ENCODE data around the gene ACP7. TPM values are rescaled to one million over a fixed set of nuclear protein-coding genes. Genes with fewer than 3 reads are reported as not detected.

The ACP7 gene
- total and polyA plus RNA-seq, 2 experiments from 2014 or later = 0.27 to 0.45 TPM

- no peak overlapping the region for H2AFZ ChIP-seq
- ATAC-seq (no peak), DNase-seq (ENCODE audit: low spot score) (no peak)
- no peak overlapping the region for H3K27ac ChIP-seq (ENCODE audit: low read depth)
- H3K4me1 ChIP-seq (ENCODE audit: insufficient read depth) = peaks cover 17% of the 10 kb centered on the region
- TF ChIP-seq ZNF114 (CRISPR knock-in tag; IDR thresholded peaks at IDR 0.05) (no peak), EZH2 (IDR thresholded peaks at IDR 0.05; ENCODE audit: low read depth, unreplicated experiment) (no peak), EZH2phosphoT487 (IDR thresholded peaks at IDR 0.05; ENCODE audit: unreplicated experiment) (no peak), ETS1 (IDR thresholded peaks at IDR 0.05) (no peak), STAT1 (IDR thresholded peaks at IDR 0.05; ENCODE audit: unreplicated experiment) (no peak), JUNB (IDR thresholded peaks at IDR 0.05; ENCODE audit: unreplicated experiment) (no peak), ZNF331 (CRISPR knock-in tag; IDR thresholded peaks at IDR 0.05; ENCODE audit: low read depth) (no peak), REST (IDR thresholded peaks at IDR 0.05; ENCODE audit: unreplicated experiment) (no peak), CTCF (conservative IDR thresholded peaks at IDR 0.05; ENCODE audit: low read depth in 2 of 2) (no peak), ZNF462 (CRISPR knock-in tag; IDR thresholded peaks at IDR 0.05) (no peak), POLR2AphosphoS5 (IDR thresholded peaks at IDR 0.05; ENCODE audit: low read depth) (no peak), NANOG (IDR thresholded peaks at IDR 0.05; ENCODE audit: borderline replicate concordance) (no peak), CREB1 (CRISPR knock-in tag; IDR thresholded peaks at IDR 0.05; ENCODE audit: low read depth) (no peak)
- Mint-ChIP-seq H3K4me1 (peaks cover 42% of the 10 kb centered on the region), H3K27me3 (ENCODE audit: insufficient read depth, low read depth, poor library complexity) (peaks cover 11% of the 10 kb centered on the region), H3K36me3 (ENCODE audit: low read depth) (no peaks in the 10 kb centered on the region; the same call in 1 of the 3 replicates), H3K27ac (peak overlapping the region; percentile 30), H3K4me3 (no peak overlapping the region), H3K9me3 (no peaks in the 10 kb centered on the region; the same call in 1 of the 3 replicates)
- no peak overlapping the region for H3K4me3 ChIP-seq
- no peaks in the 10 kb centered on the region for H3K9me2 ChIP-seq (ENCODE audit: insufficient read depth)
- H3K27me3 ChIP-seq (ENCODE audit: insufficient read depth) = no peaks in the 10 kb centered on the region
- H3K36me3 ChIP-seq (ENCODE audit: insufficient read depth) = no peaks in the 10 kb centered on the region
- peaks cover 3% of the 10 kb centered on the region; the same call in 1 of the 2 replicates for H4K20me1 ChIP-seq (replicated peaks; ENCODE audit: insufficient read depth)
- peaks cover 40% of the 10 kb centered on the region for H3K79me2 ChIP-seq (replicated peaks; ENCODE audit: insufficient read depth)
- H3F3A ChIP-seq (replicated peaks; ENCODE audit: low read depth) = no peaks in the 10 kb centered on the region
- H3K4me2 ChIP-seq = no peak overlapping the region
These were observed 73.3 kb downstream of the ACP7 start for GRCh38 chr19:39157275-39157996.
